Gastroesophageal sphincter (tissue), 4 donors: Measurements from ENCODE around the gene GLRA2. TPM values are rescaled to one million over a fixed set of nuclear protein-coding genes. Genes with fewer than 3 reads are reported as not detected.

Experiments
- ATAC-seq: fragments of 150-250 bp; one replicate; pipeline ENCODE4 v1.9.1; 2016; ENCODE audit warnings: mild to moderate bottlenecking, moderate library complexity
- H3K27ac ChIP-seq, 4 donors: fragments of 200-600 bp; sonication (generic) in 3 of 4; 1 replicate in 3 of 4; 2 replicates in 1 of 4; pipeline ENCODE4 v1.5.1; 2016 to 2019
- H3K27me3 ChIP-seq: fragments of 200-600 bp; sonication (generic); one replicate; pipeline ENCODE4 v1.5.1; 2019
- H3K36me3 ChIP-seq, 2 donors: fragments of 200-600 bp; sonication (generic); one replicate each; pipeline ENCODE4 v1.5.1; 2019; ENCODE audit warnings: control low read depth in 1 of 2
- H3K4me1 ChIP-seq, 3 donors: fragments of 200-600 bp; sonication (generic); 1 replicate in 2 of 3; 2 replicates in 1 of 3; pipeline ENCODE4 v1.5.1; 2016 to 2019; ENCODE audit warnings: control low read depth in 2 of 3
- H3K4me3 ChIP-seq, 2 donors: fragments of 200-600 bp; sonication (generic); one replicate each; pipeline ENCODE4 v1.5.1; 2019; ENCODE audit warnings: mild to moderate bottlenecking in 1 of 2, moderate library complexity in 1 of 2
- H3K9me3 ChIP-seq, 3 donors: fragments of 200-600 bp; sonication (generic); one replicate each; pipeline ENCODE4 v1.5.1; 2017 to 2019; ENCODE audit warnings: control low read depth in 2 of 3
- EP300 ChIP-seq: sonication (generic); formaldehyde crosslinking; IDR thresholded peaks from one replicate; pipeline ENCODE4 v1.6.1; 2017; ENCODE audit warnings: antibody characterized with exemption, mild to moderate bottlenecking
- POLR2A ChIP-seq, 2 donors: fragments of 450-650 bp; IDR thresholded peaks; one replicate each; pipeline ENCODE4 v1.6.1; 2017; ENCODE audit warnings: antibody characterized with exemption in 2 of 2, mild to moderate bottlenecking in 2 of 2, moderate library complexity in 1 of 2
- POLR2AphosphoS5 ChIP-seq: sonication (generic); formaldehyde crosslinking; IDR thresholded peaks from one replicate; pipeline ENCODE4 v1.6.1; 2017; ENCODE audit warnings: antibody characterized with exemption
- WGBS, 2 donors: methylation state at CpG; one replicate each; pipeline ENCODE4 v1.1.5; 2018; ENCODE audit warnings: low coverage in 1 of 2; 5-methylcytosine and 5-hydroxymethylcytosine counted together
- total RNA-seq, 4 donors: library from RNA; depleted of rRNA; stranded (reverse); fragments of >200 nt; gene quantifications; one replicate each; pipeline ENCODE4 v1.1.0, GENCODE V29; 2016
- TF ChIP-seq, protein P1 (sequence below), 4 experiments: fragments of 200-600 bp in 2 of 4; fragments of 450-650 bp in 2 of 4; sonication (generic) in 1 of 4; IDR thresholded peaks; one replicate each; pipeline ENCODE4 v1.5.1; 2017 to 2019; ENCODE audit warnings: antibody characterized with exemption in 4 of 4, mild to moderate bottlenecking in 2 of 4, moderate library complexity in 2 of 4

Gene GLRA2
- total RNA-seq, 4 donors from 2014 or later, result not detected

- peak; percentile 28 for ATAC-seq
- 5 to 61% methylated on average over 3 to 5 of the region's 5 CpGs for whole genome bisulfite sequencing, 2 donors
- Histone ChIP-seq H3K36me3 (no peaks in the 10 kb centered on the region), H3K9me3 (no peaks in the 10 kb centered on the region), H3K4me3 (no peak overlapping the region), H3K27ac (peak overlapping the region in 1 of 4 donors; percentile 48), H3K27me3 (no peaks in the 10 kb centered on the region), H3K4me1 (peaks cover 0 to 20% (median 0%) of the 10 kb centered on the region in 3 donors)
- TF ChIP-seq EP300 (no peak), POLR2A (IDR thresholded peaks at IDR 0.05) (no peak)
- TF ChIP-seq, protein P1, sequence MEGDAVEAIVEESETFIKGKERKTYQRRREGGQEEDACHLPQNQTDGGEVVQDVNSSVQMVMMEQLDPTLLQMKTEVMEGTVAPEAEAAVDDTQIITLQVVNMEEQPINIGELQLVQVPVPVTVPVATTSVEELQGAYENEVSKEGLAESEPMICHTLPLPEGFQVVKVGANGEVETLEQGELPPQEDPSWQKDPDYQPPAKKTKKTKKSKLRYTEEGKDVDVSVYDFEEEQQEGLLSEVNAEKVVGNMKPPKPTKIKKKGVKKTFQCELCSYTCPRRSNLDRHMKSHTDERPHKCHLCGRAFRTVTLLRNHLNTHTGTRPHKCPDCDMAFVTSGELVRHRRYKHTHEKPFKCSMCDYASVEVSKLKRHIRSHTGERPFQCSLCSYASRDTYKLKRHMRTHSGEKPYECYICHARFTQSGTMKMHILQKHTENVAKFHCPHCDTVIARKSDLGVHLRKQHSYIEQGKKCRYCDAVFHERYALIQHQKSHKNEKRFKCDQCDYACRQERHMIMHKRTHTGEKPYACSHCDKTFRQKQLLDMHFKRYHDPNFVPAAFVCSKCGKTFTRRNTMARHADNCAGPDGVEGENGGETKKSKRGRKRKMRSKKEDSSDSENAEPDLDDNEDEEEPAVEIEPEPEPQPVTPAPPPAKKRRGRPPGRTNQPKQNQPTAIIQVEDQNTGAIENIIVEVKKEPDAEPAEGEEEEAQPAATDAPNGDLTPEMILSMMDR (IDR thresholded peaks at IDR 0.05), result no peak
These were observed 28.0 kb upstream of the GLRA2 start for GRCh38 chrX:14501327-14501726.

GRCh38 chrX:14504960-14505538, 24.3 kb upstream of the GLRA2 start:
- no peak for ATAC-seq
- Histone ChIP-seq H3K9me3 (no peaks in the 10 kb centered on the region), H3K27me3 (no peaks in the 10 kb centered on the region), H3K36me3 (no peaks in the 10 kb centered on the region), H3K4me1 (peaks cover 0 to 11% (median 0%) of the 10 kb centered on the region in 3 donors), H3K4me3 (no peak overlapping the region), H3K27ac (no peak overlapping the region)
- TF ChIP-seq EP300 (no peak), POLR2A (IDR thresholded peaks at IDR 0.05) (no peak), POLR2AphosphoS5 (no peak)
- TF ChIP-seq, protein P1 (IDR thresholded peaks at IDR 0.05), result no peak
- WGBS, 2 donors, result 33% methylated on average over 1 of the region's 1 CpG; no CpG with 5 or more reads in 1 of the 2 donors

DNA sequence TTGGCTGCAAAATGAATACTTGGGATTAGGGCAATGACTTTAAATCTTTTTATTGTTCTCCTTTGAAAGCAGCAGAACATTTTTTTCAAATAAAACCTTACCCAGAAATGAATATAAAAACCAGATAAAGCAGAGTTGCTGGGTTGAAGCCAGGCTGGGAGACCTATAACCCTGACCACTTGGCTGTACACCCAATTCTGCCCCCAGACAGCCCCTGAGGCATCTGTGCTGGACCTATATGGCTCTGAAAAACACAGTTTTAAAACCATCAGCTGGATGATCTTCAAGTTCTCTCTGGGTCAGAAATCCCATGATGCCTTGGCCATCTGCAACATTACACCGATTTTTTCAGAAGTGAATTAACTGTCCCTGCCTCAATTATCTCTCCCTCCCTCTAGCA, 23.7 kb upstream of the GLRA2 start:
- H3K27ac ChIP-seq, result no peak overlapping the region
- H3K27me3 ChIP-seq, result no peaks in the 10 kb centered on the region
- H3K4me3 ChIP-seq, result no peak overlapping the region
- no peaks in the 10 kb centered on the region for H3K9me3 ChIP-seq
- no peak for ATAC-seq
- WGBS, 2 donors, result 29 to 78% methylated on average over 1 of the region's 1 CpG
- TF ChIP-seq POLR2A (IDR thresholded peaks at IDR 0.05) (no peak), EP300 (no peak), POLR2AphosphoS5 (no peak)
- TF ChIP-seq, protein P1 (IDR thresholded peaks at IDR 0.05), result no peak
- no peaks in the 10 kb centered on the region for H3K36me3 ChIP-seq
- H3K4me1 ChIP-seq, result peaks cover 0 to 11% (median 0%) of the 10 kb centered on the region in 3 donors

GRCh38 chrX:14506866-14507265, 22.5 kb upstream of the GLRA2 start:
- Histone ChIP-seq H3K27ac (no peak overlapping the region), H3K9me3 (no peaks in the 10 kb centered on the region), H3K4me1 (peaks cover 0 to 3% (median 0%) of the 10 kb centered on the region in 3 donors), H3K27me3 (no peaks in the 10 kb centered on the region), H3K4me3 (no peak overlapping the region), H3K36me3 (no peaks in the 10 kb centered on the region)
- no peak for ATAC-seq
- TF ChIP-seq EP300 (no peak), POLR2A (IDR thresholded peaks at IDR 0.05) (no peak)

GRCh38 chrX:14508025-14508690, 21.2 kb upstream of the GLRA2 start:
- H3K27ac ChIP-seq, result no peak overlapping the region
- TF ChIP-seq, protein P1 (IDR thresholded peaks at IDR 0.05), result no peak
- TF ChIP-seq POLR2A (IDR thresholded peaks at IDR 0.05) (no peak), EP300 (no peak), POLR2AphosphoS5 (peak; percentile 9)
- WGBS, 2 donors, result 32 to 68% methylated on average over 2 to 3 of the region's 3 CpGs

More at GRCh38 chrX:14508025-14508690, 21.2 kb upstream of the GLRA2 start:
- Histone ChIP-seq H3K4me3 (no peak overlapping the region), H3K27me3 (no peaks in the 10 kb centered on the region), H3K36me3 (no peaks in the 10 kb centered on the region), H3K9me3 (no peaks in the 10 kb centered on the region), H3K4me1 (no peaks in the 10 kb centered on the region)
- ATAC-seq, result no peak
